K562 (cell line): ENCODE data around the gene RPL28. TPM values are rescaled to one million over a fixed set of nuclear protein-coding genes. Genes with fewer than 3 reads are reported as not detected.

Experiments
- CXXC5 ChIP-seq: fragments of 250-450 bp; sonication (Bioruptor Pico); IDR thresholded peaks from 2 replicates; pipeline ENCODE4 v1.8.0; 2022; ENCODE audit warnings: inconsistent platforms, mild to moderate bottlenecking, moderate library complexity
- ELF4 ChIP-seq: fragments of 450-650 bp; formaldehyde crosslinking; IDR thresholded peaks from 2 replicates; pipeline ENCODE4 v1.4.0; 2022; ENCODE audit warnings: missing genetic modification characterization
- HES1 ChIP-seq: fragments of 450-650 bp; IDR thresholded peaks from 2 replicates; pipeline ENCODE4 v1.6.1; 2016; ENCODE audit warnings: low read depth, mild to moderate bottlenecking, moderate library complexity
- KAT7 ChIP-seq: sonication (generic); formaldehyde crosslinking; IDR thresholded peaks from 2 replicates; pipeline ENCODE4 v1.8.0; 2022; ENCODE audit warnings: missing genetic modification reagents, mild to moderate bottlenecking, borderline replicate concordance
- KLF1 ChIP-seq: fragments of 450-650 bp; IDR thresholded peaks from 2 replicates; pipeline ENCODE4 v1.6.1; 2016; ENCODE audit warnings: missing genetic modification characterization, missing compliant biosample characterization
- MAZ ChIP-seq, 2 experiments: fragments of 450-650 bp in 1 of 2; sonication (generic) in 1 of 2; formaldehyde crosslinking; IDR thresholded peaks in 1 of 2; conservative IDR thresholded peaks in 1 of 2; 2 replicates each; pipeline versions ENCODE4 v1.4.0 to v1.5.0; 2020; ENCODE audit warnings: mild to moderate bottlenecking in 1 of 2, missing genetic modification reagents in 1 of 2
- MGA ChIP-seq: fragments of 450-650 bp; IDR thresholded peaks from 2 replicates; pipeline ENCODE4 v1.6.1; 2016; ENCODE audit warnings: mild to moderate bottlenecking, moderate library complexity
- SAP30 ChIP-seq: fragments of 200-600 bp; sonication (generic); IDR thresholded peaks from 2 replicates; pipeline ENCODE4 v1.6.1; 2012; ENCODE audit warnings: borderline replicate concordance, low read depth, mild to moderate bottlenecking, moderate library complexity, low read length, control low read depth, inconsistent platforms; ENCODE audit not compliant: insufficient read depth, poor library complexity, severe bottlenecking
- TGIF2 ChIP-seq: sonication (generic); formaldehyde crosslinking; IDR thresholded peaks from 2 replicates; pipeline ENCODE4 v1.8.1; 2022; ENCODE audit warnings: mild to moderate bottlenecking, missing genetic modification reagents, moderate library complexity
- TRIM25 ChIP-seq: fragments of 450-650 bp; IDR thresholded peaks from 2 replicates; pipeline ENCODE4 v1.7.0; 2016; ENCODE audit warnings: borderline replicate concordance
- TSC22D4 ChIP-seq: fragments of 450-650 bp; IDR thresholded peaks from 2 replicates; pipeline ENCODE4 v1.6.1; 2016; ENCODE audit warnings: missing genetic modification characterization, missing biosample characterization, control low read depth
- ZBTB1 ChIP-seq: sonication (generic); formaldehyde crosslinking; IDR thresholded peaks from 2 replicates; pipeline ENCODE4 v1.8.1; 2023; ENCODE audit warnings: missing genetic modification reagents, low read depth, mild to moderate bottlenecking, borderline replicate concordance
- ZKSCAN8 ChIP-seq: fragments of 200-800 bp; sonication (Bioruptor generic); IDR thresholded peaks from 2 replicates; pipeline ENCODE4 v1.6.1; 2016; ENCODE audit warnings: missing genetic modification characterization, missing compliant biosample characterization
- ZNF174 ChIP-seq: fragments of 250-450 bp; sonication (Bioruptor Pico); IDR thresholded peaks from 2 replicates; pipeline ENCODE4 v1.4.0; 2020; ENCODE audit warnings: mild to moderate bottlenecking
- ZNF551 ChIP-seq: fragments of 250-450 bp; sonication (Bioruptor Pico); IDR thresholded peaks from 2 replicates; pipeline ENCODE4 v1.5.0; 2021; ENCODE audit warnings: mild to moderate bottlenecking, moderate library complexity
- polyA plus RNA-seq, 8 experiments: library from polyadenylated mRNA; depleted of rRNA in 4 of 8; stranded (reverse) in 5 of 8; unstranded in 3 of 8; fragments of >200 nt; fragmentation: Nextera tagmentation in 2 of 8; fragmentation: Illumina TruSeq in 1 of 8; extraction: Ambion mirVana in 2 of 8; extraction: Trizol in 1 of 8; gene quantifications; 2 replicates each; pipeline versions ENCODE4 v1.2.1 to v1.2.3, GENCODE V29; 2011 to 2014; ENCODE audit warnings: inconsistent platforms in 1 of 8, missing spikeins in 1 of 8
- total RNA-seq, 7 experiments: library from RNA; depleted of rRNA in 6 of 7; stranded (reverse); fragments of >200 nt in 6 of 7; fragmentation: Illumina TruSeq in 2 of 7; extraction: Trizol in 2 of 7; gene quantifications; 2 replicates each; pipeline versions ENCODE4 v1.2.1 to v1.2.3, GENCODE V29; 2011 to 2021; ENCODE audit warnings: low replicate concordance in 1 of 7

RPL28 gene
- total and polyA plus RNA-seq, 9 of the 15 experiments (the other 6 are each of a cell fraction or from before 2014, with no cell fraction given), result 124 to 3,106 (median 622) TPM

- no peak for TF ChIP-seq ELF4 (CRISPR knock-in tag)
- TF ChIP-seq TGIF2 (CRISPR knock-in tag), result peak; percentile 86; the same call in 1 of the 2 replicates
- TF ChIP-seq HES1, result no peak
- no peak for TF ChIP-seq KAT7 (CRISPR knock-in tag)
- peak in 1 of 2 experiments; percentile 84; a peak in 2 of 4 replicates for TF ChIP-seq MAZ (CRISPR knock-in tag; conservative IDR thresholded peaks at IDR 0.05 in 1 of 2, IDR thresholded peaks at IDR 0.05 in 1 of 2)
- no peak for TF ChIP-seq ZKSCAN8 (CRISPR knock-in tag)
- no peak for TF ChIP-seq TSC22D4 (tag)
- TF ChIP-seq MGA, result no peak
- no peak for TF ChIP-seq ZNF174 (CRISPR knock-in tag)
- peak; percentile 68 for TF ChIP-seq CXXC5
- TF ChIP-seq ZBTB1 (CRISPR knock-in tag), result no peak
- TF ChIP-seq ZNF551 (CRISPR knock-in tag), result no peak
- TF ChIP-seq KLF1, result no peak
- TF ChIP-seq SAP30, result peak; percentile 30
- no peak for TF ChIP-seq TRIM25
Observed at GRCh38 chr19:55437410-55437809, 51.7 kb downstream of the RPL28 start (continued).
